NOMO-1 (cell line): ENCODE results near the gene NNAT.

Source experiments
- DNase-seq, 2 experiments: peaks; one replicate each; lab custom pipeline; 2025; ENCODE audit not compliant: unreplicated experiment in 2 of 2; lab: John Stamatoyannopoulos, UW

Gene NNAT

DNA sequence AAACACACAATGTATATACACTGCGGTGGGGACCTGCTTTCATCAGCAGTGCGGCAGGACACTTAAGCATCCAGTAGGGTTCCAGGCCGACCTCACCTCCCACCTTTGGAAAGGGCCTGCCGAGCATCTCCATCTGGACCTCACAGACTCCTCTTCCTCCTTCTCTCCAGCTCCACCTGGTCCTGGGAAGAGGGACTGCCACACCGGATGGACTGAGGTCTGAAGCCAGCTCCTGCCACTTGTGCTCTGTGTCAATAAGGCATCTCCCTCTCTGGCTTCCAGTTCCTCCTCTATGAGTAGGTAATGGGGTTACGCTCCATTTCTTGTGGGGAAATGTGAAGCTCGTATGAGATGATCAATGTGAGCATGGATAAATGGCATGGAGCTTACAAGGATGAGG is 19.1 kb upstream of the NNAT start:
- DNase-seq: no peak

DNA sequence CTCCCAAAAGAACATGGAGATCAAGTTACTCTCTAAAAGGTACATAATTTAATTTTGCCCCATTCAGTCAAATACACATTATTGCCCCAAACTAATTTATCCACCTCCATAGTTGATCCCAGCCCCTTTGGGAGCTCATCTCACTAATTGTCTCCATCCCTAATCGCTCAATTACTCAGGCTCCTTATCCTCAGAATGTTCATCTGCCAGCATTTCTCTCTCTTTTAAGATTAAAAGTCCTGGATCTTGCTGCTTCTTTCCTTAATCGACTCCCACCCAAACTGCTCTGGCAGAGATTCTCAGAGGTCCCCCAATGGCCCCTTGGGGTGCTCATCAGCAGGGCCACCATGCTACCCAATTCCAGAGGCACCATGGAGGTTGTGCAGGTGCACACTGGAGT is 18.4 kb upstream of the NNAT start:
- DNase-seq: no peak

DNA sequence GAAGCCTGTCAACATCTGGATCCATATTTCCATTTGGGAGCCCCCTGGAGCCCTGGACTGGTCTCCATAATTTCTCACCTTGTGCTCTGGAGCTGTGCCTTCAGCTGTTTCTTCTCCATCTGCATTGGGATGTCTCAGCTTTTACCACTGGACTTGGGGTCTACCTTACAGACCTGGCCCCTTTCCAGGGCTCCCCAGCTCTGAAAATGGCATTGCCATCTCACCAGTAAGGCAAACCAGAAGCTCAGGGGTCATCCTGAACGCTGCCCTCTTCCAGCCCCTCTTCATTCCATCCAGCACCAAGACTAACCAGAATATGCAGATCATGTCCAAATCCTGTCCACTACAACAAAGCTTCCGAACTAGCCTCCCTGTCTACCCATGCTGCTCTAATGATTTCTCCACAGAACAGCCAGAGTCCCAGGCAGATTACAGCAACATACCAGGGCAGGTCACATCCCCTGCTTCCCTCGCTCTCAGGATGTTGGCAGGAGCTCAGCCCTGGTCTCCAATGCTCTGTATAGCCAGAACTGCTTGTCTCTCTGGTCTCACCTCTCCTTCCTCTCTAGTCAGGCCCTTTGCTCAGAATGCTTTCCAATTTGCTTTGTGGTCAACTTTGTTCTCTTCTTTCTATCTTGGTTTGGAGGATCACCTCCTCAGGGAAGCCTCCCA is 17.7 kb upstream of the NNAT start:
- DNase-seq: no peak

DNA sequence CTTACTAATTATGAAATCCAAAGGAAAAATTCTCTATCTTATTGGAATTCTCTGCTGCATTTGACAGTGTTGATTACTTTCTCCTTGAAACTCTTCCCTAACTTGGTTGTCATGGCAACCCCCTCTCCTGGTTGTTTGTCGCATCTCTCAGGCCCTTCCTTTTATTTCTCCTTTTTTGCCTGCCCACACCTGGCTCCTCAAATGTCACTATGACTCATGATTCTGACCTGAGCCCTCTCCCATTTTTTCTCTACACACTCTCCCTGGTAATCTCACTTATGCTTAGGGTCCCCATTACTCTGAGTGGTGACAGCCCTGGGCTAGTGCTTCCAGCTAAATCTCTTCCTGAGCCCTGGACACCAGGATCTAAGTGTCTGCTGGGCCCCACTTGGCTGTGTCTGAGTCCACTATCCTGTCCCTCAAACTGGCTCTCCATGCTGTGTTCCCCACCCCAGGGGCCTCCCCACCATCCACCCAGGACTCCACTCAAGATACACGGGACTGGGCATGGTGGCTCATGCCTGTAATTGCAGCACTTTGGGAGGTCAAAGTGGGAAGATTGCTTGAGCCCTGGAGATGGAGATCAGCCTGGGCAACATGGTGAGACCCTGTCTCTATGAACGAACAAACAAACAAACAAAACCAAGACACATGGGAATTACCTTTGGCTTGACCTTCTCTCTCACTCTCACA is 16.5 kb upstream of the NNAT start:
- no peak for DNase-seq

DNA sequence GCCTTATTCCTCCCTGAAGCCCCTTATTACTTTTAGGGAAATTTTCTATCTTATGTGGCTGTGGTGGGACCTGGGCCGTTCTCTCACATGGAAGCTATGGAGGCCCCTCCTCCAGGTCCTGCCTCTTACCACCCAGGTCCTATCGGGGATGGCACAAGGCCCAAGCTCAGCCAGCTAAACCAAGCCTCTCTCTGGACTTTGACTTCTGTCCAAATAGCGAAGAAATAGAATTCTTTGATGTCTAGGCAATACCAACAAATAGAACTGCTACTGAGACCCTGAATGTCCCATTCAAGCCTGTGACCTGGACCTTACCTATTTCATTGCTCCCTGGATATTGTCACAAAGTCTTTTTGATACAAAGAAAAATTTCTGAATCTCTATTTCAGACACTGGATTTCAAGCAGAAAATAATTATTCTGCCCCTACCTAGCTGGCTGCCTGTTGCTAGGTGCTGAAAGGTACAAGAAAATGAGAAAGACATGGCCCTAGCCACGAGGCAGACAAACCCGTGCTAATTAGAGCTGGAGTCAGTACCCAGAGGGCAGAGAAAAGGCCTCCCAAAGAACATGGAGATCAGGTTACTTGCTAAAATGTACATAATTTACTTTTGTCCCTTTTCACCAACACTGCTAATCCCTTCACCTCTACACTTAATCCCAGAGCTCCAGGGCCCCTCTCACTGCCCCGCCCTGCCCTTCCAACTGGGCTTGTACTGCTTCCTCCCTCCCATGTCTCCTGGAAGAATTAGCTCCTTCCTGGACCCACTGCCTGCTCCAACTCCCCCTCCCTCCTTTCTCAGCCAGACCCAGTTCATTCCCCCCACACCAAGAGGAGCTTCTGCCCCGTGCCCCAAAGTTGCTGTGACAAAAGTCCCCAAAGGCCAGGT is 15.5 kb upstream of the NNAT start:
- no peak for DNase-seq

DNA sequence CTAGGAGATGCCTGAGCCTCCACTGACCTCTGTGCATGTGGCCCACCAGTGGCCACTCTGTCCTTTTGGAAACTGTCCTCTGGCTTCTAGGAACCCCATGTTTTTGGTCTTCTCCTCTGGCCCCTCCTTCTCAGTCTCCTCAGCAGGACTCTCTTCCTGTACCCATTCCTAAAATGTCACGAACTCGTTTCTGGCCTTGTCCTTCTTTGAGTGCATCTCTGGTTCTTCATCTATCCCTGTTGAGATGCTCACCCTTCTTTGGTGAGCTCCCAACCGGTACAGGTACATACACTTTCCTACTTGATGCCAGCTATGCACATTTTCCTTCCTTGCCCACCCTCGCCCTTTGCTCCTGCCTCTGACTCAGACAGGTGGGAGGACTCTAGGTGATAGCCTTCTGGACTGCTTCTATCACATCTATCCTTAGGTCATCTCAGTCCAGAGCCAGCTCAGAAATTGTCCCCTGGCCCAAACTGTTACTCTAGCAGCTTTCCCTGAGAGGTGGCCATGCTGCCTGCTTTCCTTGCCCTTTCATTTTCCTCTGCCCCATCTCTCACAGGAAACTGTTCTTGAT is 14.8 kb upstream of the NNAT start:
- no peak for DNase-seq

DNA sequence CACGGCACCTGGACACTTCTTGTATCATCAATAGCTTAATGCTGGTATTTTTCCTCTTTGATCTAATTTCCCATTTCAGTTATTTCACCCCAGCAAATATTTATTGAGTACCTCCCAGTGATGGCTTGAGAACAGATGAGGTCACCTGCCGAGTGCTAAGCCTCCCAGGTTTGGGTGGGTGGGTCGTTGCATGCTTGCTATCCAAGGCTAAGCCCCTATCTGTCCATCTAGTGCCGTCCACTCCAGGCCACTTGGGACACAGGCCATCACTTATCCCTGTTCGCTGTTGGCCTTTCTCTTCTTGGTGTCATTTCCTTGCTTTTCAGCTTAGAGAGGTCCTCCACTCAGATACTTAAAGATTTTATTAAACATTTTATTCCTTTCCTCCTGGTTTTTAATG is 10.8 kb upstream of the NNAT start:
- no peak for DNase-seq

DNA sequence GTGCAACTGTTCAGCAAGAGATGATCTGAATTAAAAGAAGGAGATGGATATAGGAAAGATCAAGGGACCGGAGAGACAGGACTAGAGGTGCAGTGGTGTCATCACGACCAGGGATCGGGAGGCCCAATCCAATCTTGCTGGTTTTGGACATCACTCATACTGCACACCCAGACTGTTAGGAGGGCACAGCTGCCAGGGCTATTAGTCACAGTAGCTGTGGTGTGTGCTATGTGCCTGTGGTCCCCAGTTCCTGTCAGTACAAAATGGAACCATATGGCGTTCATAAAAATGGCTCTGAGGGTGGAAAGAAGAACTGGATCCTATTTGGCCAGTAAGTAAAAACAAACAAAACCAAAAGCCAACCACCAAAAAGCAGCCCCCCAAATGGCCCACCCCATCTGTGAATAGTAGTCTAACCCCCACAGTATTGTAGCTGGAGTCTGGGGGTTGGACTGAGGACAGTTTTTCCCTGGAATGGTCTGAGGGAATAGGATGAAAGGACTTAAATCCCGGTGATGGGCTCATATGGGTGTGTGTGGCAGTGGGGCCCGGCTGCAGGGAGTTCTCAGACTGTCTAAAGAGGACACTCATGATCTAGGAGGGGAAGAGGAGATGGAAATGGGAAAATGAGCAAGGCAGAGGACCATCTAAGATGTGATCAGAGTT is 9.3 kb upstream of the NNAT start:
- DNase-seq: no peak

DNA sequence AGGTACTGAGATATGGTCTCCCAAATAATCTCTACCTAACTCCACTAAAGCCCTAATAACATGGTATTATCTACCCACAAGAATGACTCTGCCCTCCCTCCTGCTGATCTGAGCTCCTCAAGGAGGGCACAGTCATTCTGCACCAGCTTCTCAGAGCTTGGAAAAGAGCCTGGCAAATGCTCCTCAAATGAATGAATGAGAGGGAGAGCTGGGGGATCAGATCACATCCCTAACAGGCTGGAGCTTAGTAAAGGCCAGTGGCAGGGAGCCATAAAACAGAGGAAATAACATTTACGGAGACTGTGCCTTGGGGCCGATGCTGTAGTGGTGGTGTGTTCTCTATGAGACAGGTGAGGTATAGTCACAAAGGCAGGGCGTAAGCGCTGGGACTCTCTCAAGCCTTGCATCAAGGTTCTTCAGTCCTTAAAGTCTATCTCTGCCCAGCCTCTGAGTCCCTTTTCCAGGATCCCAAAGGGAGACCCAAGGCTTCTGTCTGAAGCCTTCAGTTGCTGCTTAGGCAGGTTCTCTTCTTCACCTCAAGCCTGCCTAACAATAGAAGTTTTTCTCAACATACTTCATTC is 7.2 kb upstream of the NNAT start:
- no peak for DNase-seq

DNA sequence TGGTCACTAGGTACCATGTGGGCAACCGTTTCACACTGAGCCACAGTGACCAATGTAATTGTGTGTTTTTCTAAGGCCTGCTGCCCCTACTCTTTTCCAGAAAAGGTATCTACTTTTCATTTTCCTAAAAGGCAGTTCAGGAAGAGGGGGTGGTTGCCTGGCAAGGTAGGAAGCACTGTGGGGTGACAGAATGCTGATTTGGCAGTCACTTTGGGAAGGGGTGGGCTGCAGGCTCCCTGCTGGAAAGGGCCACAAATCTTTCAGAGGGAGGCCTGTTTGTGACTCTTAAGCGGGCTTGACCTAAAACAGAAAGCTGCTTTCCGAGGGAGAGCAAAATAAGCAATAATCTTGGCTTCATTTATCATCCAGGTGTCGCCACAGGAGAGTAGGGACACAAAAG is 5.2 kb upstream of the NNAT start:
- DNase-seq: no peak

DNA sequence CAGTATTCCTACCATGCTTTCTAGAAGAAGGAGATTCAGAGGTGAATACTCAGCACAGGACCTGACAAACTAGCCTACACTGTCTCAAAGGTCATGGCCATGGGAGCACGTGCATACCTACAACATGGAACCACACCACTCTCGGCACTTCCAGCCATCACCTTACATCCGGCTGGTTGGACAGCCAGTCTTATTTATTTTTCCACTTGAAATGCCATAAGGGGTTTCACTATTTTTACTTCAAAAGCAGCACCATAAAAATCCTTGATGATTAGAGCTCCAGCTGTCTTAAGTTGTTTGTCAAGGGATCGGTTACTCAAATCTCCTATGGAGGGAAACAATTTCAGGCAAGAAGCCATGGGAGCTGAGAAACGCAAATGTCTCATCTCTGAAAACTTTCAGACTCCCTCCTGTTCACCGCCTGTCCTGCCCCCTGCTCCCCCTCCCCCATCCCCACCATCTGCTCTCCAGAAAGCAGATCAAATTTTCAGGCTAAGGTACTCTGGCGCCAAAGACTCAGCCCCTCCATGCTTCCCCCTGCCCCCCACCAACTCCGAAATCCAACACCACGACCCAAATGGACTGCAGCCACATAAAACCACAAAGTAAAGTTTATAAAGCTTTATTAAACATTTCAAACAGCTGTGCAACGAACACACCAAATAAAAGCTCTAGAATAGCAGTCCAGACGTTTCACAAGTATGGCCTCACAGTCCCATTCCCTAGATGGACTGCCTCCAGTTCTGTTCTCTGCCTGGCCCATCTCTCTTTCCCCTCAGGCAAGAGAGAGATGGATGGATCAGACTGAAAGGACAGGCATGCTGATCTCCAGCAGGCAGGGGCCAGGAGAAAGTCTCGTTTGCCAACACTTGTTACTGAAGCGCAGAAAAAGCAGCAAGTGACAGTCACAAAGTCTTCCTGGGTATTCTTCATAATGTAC is 4.0 kb upstream of the NNAT start:
- no peak for DNase-seq

DNA sequence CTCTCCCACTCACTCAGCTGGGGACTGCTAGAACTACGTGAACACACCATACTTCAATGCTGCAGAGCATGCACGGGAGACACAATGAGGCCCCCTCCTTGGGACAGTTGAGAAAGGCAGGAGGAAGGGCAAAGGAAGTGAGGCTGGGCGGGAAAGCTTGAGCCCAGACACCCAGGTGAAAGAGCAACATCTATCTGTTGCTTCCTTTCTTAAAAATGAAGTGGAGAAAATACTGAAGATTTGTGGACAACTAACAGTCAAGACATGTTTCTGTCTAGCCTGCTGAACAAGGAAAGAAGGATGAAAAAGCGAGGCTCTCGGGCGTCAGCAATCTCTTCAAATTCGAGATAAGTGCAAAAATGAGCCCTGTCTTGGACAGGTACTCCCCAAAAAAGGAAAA is 3.0 kb upstream of the NNAT start:
- no peak for DNase-seq

DNA sequence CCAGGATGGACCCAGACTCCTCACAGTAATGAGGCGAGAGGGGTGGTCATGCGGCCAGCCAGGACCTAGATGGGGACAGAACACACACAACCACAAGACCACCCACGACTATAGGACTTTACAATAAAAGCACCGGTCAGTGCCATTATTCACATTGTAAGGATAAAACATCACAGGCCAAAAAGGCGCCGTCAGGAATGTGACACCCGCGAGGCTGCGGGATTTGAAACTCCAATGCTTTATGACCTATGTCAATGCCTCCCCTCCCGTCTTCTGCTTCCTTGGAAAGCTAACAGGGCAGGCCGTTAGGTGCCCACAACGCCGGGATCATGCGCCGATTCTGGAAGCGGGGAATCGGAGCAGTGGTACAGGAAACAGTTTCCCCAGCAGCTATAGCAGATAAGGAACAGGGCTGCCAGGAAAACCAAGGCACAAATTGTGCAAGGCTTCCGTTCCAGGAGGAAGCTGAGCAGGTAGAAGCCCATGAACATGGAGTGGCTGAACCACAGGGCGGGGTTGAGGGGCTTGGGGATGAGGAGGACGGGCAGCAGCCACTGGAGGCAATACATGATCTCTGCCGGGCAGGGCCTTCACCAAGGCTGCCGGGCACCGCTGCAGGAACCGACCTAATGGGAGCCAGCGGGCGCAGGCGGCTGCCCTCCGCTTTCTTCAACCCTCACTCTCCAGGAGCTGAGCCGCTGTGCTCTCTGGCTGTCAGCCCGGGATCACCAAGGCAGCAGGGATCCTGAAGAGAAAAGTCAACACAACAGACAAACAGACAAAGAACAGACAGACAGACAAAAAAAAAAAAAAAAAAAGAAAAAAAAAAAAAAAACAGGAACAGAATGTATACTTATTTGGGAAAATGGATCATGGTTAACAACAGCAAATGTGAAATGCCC is 2.2 kb upstream of the NNAT start:
- no peak for DNase-seq

DNA sequence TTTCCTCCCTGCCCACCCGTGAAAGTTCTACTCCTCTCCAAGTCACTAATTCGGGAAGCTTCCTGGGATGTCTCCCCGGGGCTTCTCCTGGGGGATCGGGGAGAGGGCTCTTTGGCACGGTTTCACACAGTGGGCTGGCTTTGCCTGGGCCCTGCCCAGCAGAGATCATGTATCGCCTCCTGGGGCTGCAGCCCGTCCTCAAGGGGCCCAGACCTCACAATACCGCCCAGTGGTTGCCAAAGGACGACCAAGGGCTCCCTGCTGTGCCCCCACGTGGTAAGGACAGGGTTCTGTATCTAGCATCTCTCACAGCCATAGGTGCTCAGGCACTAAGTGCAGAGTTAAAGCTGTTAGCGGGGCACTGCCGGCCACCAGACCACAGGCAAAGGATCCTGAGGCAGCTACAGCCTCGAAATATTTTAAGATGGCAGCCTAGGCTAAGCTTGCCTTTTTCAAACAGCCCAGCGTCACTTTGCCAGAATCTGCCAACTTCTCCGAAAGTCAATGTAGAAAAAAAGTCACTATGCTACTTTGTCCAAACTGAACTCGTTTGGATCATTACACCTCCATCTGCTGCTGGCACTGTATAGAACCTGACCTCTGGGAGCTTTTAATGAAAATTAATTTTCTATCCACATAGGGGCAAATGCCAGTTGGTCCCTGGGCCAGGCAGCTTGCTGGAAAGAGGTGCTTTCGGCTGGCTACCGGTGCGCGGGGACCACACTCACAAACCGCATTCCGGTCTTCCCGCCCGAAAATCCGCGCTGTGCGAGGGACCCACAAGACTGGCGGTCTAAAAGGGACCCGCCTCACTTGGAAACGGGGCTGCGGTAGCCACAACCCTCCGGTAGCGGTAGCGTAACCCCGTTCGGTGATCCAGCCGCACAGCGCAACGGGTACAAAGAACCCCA is 1.3 kb upstream of the NNAT start:
- no peak for DNase-seq

DNA sequence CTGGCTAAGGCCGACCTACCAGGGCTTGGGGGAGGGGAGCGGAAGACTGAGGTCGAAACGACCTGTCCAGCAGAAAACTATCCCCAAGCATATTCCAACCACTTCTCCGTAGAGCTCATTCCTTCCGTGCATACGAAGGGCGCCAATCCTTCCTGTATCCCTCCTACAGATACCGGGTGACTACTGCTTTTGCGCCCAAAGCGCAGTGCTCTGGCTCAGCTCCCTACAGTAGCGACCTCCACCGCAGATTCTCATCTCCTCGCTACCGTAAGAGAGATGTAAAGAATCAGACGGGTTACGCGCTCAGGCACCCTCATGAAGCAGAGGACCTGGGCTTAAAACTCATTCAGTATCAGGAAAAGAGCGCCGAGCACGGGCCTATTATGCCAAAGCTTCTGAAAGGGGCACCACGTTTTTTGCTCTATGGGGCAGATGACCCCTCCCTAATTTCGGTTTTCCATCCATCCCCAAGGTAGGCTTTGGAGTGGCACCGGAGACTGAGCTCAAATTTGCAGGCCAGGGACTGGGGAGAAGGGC is 563 bp upstream of the NNAT start:
- no peak for DNase-seq

DNA sequence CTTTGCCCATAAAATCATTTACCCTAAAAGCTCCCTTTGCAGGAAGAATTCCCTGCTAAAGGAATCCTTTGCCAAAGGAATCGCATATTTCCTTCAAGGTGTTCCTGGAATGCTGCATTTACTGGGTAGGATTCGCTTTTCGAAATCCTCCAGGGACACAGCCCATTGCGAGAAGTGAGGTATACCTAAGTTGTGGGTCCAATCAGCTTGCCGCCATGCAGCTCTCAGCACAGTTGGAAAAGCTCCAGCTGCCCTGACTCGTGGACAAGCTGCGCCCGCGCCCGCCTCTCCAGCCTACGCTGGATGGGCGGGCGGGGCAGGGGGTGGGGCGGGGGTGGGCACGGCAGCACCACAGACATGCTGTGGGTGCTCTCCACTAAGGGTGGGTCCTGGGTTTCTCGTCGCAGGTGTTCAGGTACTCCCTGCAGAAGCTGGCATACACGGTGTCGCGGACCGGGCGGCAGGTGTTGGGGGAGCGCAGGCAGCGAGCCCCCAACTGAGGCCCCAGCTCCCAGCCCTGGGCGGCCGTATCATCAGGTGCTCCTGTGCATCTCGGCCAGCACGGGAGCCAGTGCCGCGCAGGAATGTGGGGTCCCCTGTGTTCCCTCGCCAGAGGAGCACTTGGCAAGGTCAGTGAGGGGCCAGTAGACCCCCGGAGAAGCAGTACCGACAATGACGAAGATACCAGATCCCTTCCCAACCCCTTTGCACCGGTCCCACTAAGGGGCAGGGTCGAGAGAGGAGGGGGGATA is 1.4 kb downstream of the NNAT start:
- no peak for DNase-seq

DNA sequence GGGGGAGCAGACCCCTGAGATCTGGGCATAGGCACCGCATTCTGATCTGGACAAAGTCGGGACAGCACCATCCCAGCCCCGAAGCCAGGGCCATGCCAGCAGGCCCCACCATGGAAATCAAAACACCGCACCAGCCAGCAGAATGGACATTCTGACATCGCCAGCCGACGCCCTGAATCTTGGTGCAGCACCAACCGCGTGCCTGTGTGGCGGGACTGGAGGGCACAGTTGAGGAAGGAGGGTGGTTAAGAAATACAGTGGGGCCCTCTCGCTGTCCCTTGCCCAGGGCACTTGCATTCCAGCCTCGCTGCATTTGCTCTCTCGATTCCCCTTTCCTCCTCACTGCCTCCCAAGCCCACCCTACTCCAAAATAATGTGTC is 2.0 kb downstream of the NNAT start:
- DNase-seq: no peak
